Stimulated activated naive CD4-positive, alpha-beta T cell (primary cell): ENCODE results near the gene ADCY2.

ENCODE experiments used
- DNase-seq, 6 experiments: peaks; one replicate each; lab custom pipeline; 2025; lab: John Stamatoyannopoulos, UW

ADCY2 gene

GRCh38 chr5:7664208-7664607, 268.3 kb downstream of the ADCY2 start:
- DNase-seq, result no peak

DNA sequence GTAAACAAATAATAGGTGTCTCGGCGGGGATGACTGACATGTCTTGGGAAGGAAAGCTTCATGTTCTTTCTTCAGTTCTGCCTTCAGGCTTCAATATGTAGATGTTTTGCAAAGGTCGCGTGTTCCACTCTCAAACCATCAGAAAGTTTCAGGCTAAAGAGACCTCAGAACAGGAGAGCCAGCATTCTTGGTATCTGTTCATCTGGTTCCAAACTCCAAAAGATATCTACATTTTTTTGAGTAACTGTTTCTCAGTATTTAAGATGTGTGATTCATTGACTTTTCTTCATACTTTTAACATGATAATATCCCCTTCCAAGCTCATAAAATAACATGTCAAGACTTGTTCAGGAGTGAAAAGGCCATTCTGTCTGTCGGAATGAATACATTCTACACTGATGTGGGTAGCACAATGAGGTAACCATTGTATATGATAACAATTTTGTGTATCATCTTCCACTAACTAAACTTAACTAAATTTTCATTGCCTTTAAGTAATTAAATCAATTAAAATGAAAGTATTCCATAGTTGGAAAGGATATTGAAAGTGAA, 271.4 kb downstream of the ADCY2 start:
- DNase-seq, result no peak

DNA sequence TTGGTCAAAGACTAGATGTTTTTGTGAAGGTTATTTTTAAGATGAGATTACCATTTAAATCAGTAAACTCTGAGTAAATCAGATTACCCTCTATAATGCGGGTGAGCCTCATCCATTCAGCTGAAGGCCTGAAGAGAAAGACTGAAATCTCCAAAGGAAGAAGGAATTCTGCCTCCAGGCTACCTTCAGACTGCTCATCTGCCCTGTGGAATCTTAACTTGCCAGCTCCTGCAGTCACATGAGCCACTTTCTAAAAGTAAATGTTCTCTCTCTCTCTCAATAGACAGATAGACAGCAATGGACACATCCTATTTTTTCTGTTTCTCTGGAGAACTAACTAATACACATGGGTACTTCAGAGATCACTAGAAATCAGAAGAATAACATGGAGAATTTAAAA, 272.2 kb downstream of the ADCY2 start:
- no peak for DNase-seq

- no peak for DNase-seq
Observed at GRCh38 chr5:7668627-7669026, 272.7 kb downstream of the ADCY2 start.

DNA sequence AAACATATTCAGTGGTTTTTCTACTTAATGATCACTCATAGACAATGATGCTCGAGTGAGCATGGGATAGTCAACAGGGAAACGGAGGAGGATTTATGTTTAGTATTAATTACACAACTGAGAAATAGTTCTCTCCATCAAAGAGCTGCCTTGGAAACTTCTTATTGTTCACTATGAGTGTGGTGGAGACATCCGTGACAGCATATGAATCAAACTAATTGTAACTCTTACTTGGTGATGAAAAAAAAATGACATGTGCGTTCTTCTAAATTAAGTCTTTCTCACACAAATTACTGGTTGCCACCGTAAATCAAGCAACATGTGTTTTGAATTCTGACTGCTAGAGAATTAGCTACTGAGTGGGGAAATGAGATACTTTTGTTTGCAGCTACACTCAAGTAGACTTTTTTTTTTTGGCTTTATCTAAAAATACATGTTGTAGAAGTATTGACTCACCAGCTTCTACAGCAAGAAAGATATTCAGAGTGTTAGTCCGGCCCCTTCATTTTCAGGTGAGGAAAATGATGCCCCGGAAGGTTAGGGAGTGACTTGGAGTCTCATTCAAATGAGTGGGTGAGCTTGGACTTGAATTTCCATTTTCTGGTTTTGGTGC, 275.5 kb downstream of the ADCY2 start:
- no peak for DNase-seq

DNA sequence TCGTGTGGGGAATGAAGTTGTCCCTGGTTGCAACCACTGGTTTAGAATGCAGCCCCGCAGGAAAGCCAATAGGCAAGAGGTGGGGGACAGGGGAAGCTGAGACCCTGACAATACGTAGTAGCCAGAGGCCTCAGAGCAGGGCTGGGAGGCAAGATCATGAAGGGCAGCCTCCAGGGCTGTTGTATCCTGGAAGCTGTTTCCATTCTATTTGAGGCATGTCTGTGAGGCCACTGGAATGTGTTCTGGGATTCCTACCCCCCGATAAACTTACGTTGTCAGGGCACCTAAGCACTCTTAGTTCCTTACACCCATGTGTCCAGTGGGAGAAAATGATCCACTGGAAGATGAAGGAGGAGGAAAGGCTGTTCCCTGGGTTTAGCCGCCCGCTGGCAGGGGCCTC, 277.7 kb downstream of the ADCY2 start:
- DNase-seq, result no peak

- DNase-seq, result no peak
Observed at GRCh38 chr5:7676455-7676854, 280.5 kb downstream of the ADCY2 start.

GRCh38 chr5:7678030-7678429, 282.1 kb downstream of the ADCY2 start:
- DNase-seq, result no peak

DNA sequence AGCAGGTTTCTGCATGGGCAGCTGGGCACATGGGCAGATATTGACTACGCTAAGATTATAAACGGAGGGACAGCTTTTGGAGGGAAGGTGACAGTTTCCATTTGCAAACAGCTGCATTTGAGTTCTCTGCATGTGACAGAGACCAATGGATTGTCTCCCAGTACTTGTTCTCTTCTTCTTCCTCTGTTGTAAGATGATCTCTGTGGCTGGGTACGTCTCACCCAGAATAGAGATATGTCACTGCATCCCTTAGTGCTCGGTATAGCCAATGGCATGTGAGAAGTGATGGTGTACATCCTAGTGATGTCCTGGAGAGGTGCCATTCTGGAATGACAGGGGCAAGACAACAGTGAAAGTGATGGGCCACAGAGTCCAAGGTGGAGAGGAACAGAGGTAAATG, 283.7 kb downstream of the ADCY2 start:
- no peak for DNase-seq

GRCh38 chr5:7680260-7680659, 284.3 kb downstream of the ADCY2 start:
- no peak for DNase-seq

DNA sequence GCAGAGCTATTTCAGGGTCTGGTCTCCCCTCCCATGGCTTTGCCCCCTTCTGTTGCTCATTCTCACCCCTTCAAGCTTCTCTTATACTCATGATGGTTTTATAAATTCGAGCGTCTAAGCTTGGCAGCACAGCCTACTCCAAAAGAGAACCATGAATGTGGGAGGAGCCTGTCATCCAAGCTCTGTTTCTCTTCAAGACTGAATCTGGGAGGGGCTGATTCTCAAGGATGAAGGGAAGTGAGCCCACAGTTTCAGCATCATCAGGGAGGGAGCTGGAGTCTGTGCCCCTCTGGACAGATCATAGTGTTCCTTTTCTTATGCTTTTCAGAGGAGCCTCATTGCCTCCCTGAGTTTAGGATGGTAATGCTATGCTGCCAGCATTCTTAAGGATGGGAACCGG, 286.4 kb downstream of the ADCY2 start:
- no peak for DNase-seq

DNA sequence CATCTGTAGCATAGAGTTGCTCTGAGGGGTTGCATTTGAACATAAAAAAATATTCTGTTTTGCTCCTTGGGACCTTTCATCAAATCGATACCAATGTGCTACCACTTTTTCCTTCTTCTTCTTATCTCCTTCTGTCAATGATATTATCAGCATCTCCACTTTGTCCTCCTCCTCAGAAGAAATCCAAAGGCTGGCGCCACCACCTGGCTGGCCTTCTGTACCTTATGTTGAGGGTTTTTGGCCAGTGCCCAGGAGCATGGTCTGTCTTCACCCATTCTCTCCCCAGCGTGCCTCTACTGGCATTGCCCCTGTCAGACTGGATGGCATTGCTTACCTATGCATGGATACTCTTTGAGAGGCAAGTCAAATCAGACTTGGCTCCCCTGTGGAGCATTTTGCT, 287.8 kb downstream of the ADCY2 start:
- no peak for DNase-seq

DNA sequence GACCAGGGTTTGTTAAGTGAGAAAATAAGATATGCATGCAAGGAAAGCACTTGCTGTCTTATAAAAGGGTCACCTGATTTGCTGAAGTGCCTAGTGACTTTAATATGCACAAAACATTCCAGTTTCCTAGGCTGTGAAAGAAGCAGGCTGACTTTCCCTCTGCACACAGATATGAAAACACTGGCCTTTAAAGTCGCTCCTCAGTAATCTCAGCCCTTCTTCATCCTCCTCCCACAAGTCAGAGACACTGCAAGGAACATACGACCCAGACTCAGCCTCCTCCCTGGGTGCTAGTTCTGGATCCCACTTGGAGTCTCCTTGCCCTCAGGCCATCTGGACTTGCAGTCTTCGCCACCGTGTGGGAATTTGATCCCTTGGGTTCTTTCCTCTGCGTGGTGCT, 288.9 kb downstream of the ADCY2 start:
- DNase-seq, result no peak

GRCh38 chr5:7686794-7687193, 290.9 kb downstream of the ADCY2 start:
- no peak for DNase-seq

DNA sequence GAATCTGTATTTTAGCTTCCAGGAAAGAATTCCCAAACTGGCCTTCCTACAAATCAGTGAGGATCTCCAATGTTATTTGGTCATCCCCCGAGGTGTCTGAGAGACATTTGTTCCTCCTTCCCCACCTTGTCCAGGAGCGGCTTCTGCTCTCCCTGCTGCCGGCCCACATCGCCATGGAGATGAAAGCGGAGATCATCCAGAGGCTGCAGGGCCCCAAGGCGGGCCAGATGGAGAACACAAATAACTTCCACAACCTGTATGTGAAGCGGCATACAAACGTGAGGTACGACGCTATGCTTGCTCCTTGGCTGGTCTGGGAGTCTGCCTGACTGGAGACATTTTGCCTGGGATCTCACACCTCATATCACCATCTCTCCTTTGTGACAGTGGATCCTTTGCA, 294.6 kb downstream of the ADCY2 start:
- DNase-seq, result no peak

DNA sequence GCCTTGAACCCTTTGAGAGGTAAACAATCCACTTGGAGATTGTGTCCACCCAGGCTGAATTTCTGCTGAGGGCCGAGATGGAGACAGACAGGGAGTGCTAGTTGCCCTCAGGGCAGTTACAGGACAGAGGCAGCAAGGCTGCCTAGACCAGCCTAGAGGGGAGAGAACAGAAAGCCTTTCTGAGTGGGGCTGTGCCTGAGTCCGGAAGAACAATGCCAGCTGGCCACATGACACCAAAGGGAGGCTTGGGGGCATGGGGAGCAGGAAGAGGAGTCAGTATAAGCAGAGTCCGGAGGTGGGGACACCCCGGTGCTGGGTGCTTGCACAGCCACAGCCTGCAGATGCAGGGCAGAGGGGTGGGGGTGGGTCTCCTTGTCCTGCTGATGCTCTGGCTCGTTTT, 309.3 kb downstream of the ADCY2 start:
- no peak for DNase-seq

DNA sequence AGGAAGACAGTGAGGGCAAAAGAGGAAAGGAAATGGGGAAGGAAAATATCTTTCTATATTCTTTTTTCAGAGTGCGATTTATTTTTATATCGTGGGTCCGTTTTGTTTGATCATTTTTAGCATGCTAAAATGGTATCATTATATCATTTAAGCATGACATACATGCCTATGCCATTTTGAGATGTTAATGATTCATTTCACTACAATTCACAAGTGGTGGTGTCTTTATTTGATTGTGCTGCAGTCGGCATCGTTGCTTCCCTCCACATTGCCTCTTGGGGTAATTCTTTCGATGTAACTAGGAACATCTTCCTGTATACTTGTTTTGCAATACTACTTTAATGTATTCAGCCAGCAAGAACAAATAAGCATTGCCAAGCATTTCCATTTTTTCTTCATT, 309.8 kb downstream of the ADCY2 start:
- DNase-seq, result no peak

- no peak for DNase-seq
Observed at GRCh38 chr5:7706256-7706655, 310.3 kb downstream of the ADCY2 start.

- DNase-seq, result no peak
Observed at GRCh38 chr5:7714119-7714518, 318.2 kb downstream of the ADCY2 start.

GRCh38 chr5:7714697-7715096, 318.8 kb downstream of the ADCY2 start:
- no peak for DNase-seq

GRCh38 chr5:7717691-7718090, 321.8 kb downstream of the ADCY2 start:
- DNase-seq, result no peak

GRCh38 chr5:7728076-7728475, 332.1 kb downstream of the ADCY2 start:
- no peak for DNase-seq

GRCh38 chr5:7741415-7742065, 345.6 kb downstream of the ADCY2 start:
- DNase-seq, result no peak

DNA sequence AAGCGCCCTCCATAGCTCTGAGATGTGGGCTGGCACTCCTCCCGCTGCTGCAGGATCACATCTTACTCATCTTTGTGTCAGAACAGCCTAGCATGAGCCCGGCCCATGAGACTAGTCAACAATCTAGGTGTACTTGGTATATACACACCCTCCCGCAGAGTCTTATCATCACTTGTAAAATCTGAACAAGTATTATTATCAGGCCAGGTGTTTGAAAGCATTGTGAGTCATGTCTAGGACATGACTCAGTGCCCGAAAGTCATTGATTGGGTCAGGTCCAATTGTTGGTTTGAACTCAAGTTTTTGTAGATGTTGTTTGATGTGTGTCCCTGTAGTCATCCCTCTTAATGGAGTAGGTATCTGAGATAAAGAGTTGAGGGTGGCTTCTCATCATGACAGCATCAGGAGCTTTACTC, 346.3 kb downstream of the ADCY2 start:
- DNase-seq, result no peak
